HCT116 (cell line): ENCODE data around the gene MTF2. TPM values are rescaled to one million over a fixed set of nuclear protein-coding genes. Genes with fewer than 3 reads are reported as not detected.

ENCODE experiments used
- ATAC-seq: fragments of 200-7000 bp; cut with Tn5 transposase; 2 replicates; pipeline ENCODE4 v1.9.1; 2020; ENCODE audit warnings: mild to moderate bottlenecking, moderate library complexity
- BruUV-seq: library from RNA; stranded (reverse); fragments of 400-500 nt; replicated peaks from 2 replicates; lab custom pipeline; 2021; lab: Mats Ljungman, UMichigan
- CTCF ChIA-PET: fragments of 300-600 bp; sonication (Branson Sonifier 250); formaldehyde crosslinking; loops from one replicate; lab custom pipeline; 2021; ENCODE audit warnings: antibody characterized with exemption; lab: Charles Lee
- POLR2A ChIA-PET: fragments of 300-600, 350-600 bp; sonication (Branson Sonifier 250); formaldehyde crosslinking; loops from one replicate; lab custom pipeline; 2021; ENCODE audit warnings: antibody characterized with exemption; lab: Charles Lee
- RAD21 ChIA-PET, 2 experiments: fragments of 300-600 bp; sonication (Branson Sonifier 250); formaldehyde crosslinking; loops; one replicate each; lab custom pipeline; 2023; ENCODE audit warnings: low total read pairs in 2 of 2; ENCODE audit not compliant: uncharacterized antibody in 2 of 2, unreplicated experiment in 2 of 2, low non-redundant PET in 1 of 2; lab: Charles Lee
- DNase-seq: peaks from one replicate; pipeline ENCODE4 v3.0.0-alpha.2; 2010; ENCODE audit warnings: low read depth, low spot score
- H2AFZ ChIP-seq: fragments of 200-600 bp; shearing (Covaris generic), sonication (generic); 2 replicates; pipeline ENCODE4 v1.6.1; 2017; ENCODE audit warnings: low read depth, mixed run types, mixed read lengths, antibody characterized with exemption, low read length; ENCODE audit not compliant: poor library complexity, severe bottlenecking
- H3K27ac ChIP-seq: 2 replicates; pipeline ENCODE4 v1.5.1; 2012; ENCODE audit warnings: low read depth, low read length
- H3K27me3 ChIP-seq: fragments of 200-600 bp; sonication (generic); 2 replicates; pipeline ENCODE4 v1.6.1; 2016; ENCODE audit warnings: mixed run types, low read length, mixed read lengths; ENCODE audit not compliant: insufficient read depth
- H3K36me3 ChIP-seq, 2 experiments: fragments of 200-500 bp in 1 of 2; fragments of 200-600 bp in 1 of 2; sonication (Bioruptor generic) in 1 of 2; sonication (generic) in 1 of 2; 2 replicates each; pipeline versions ENCODE4 v1.5.1 to v1.6.1; 2014 to 2016; ENCODE audit warnings: low read length in 2 of 2, inconsistent platforms in 1 of 2, mixed read lengths in 1 of 2, mixed run types in 1 of 2; ENCODE audit not compliant: insufficient read depth in 2 of 2, control insufficient read depth in 1 of 2
- H3K4me1 ChIP-seq, 2 experiments: fragments of 200-600 bp in 1 of 2; sonication (generic) in 1 of 2; 2 replicates each; pipeline versions ENCODE4 v1.5.1 to v1.6.1; 2012 to 2017; ENCODE audit warnings: low read length in 2 of 2, inconsistent platforms in 1 of 2, mild to moderate bottlenecking in 1 of 2, mixed read lengths in 1 of 2, mixed run types in 1 of 2, moderate library complexity in 1 of 2; ENCODE audit not compliant: insufficient read depth in 2 of 2, control insufficient read depth in 1 of 2
- H3K4me2 ChIP-seq: fragments of 200-600 bp; sonication (generic); 2 replicates; pipeline ENCODE4 v1.6.1; 2017; ENCODE audit warnings: mixed run types, low read length, mixed read lengths
- H3K4me3 ChIP-seq, 2 experiments: fragments of 200-600 bp in 1 of 2; sonication (generic) in 1 of 2; replicated peaks in 1 of 2; 2 replicates each; pipeline ENCODE4 v1.5.1; 2011 to 2016; ENCODE audit warnings: low read length in 2 of 2, control low read depth in 1 of 2, low read depth in 1 of 2, mild to moderate bottlenecking in 1 of 2, mixed read lengths in 1 of 2, mixed run types in 1 of 2
- H3K79me2 ChIP-seq: fragments of 200-600 bp; sonication (generic); 2 replicates; pipeline ENCODE4 v1.6.1; 2017; ENCODE audit warnings: mild to moderate bottlenecking, mixed run types, low read length, moderate library complexity, mixed read lengths; ENCODE audit not compliant: insufficient read depth
- H3K9ac ChIP-seq: fragments of 200-600 bp; sonication (generic); 2 replicates; pipeline ENCODE4 v1.6.1; 2016; ENCODE audit warnings: low read length, mixed read lengths
- H3K9me2 ChIP-seq: fragments of 200-600 bp; sonication (generic), shearing (Covaris generic); 2 replicates; pipeline ENCODE4 v1.6.1; 2017; ENCODE audit warnings: mixed run types, mild to moderate bottlenecking, moderate library complexity; ENCODE audit not compliant: insufficient read depth
- H3K9me3 ChIP-seq, 2 experiments: fragments of 200-500 bp in 1 of 2; fragments of 200-600 bp in 1 of 2; sonication (Bioruptor generic) in 1 of 2; sonication (generic) in 1 of 2; 2 replicates each; pipeline ENCODE4 v1.6.1; 2014 to 2017; ENCODE audit warnings: low read length in 2 of 2, mixed read lengths in 2 of 2, inconsistent platforms in 1 of 2, low read depth in 1 of 2, mild to moderate bottlenecking in 1 of 2, mixed run types in 1 of 2, moderate library complexity in 1 of 2; ENCODE audit not compliant: control insufficient read depth in 1 of 2, insufficient read depth in 1 of 2
- H4K20me1 ChIP-seq: fragments of 200-600 bp; sonication (generic), shearing (Covaris generic); 2 replicates; pipeline ENCODE4 v1.6.1; 2017; ENCODE audit warnings: mixed run types, mild to moderate bottlenecking, moderate library complexity; ENCODE audit not compliant: insufficient read depth
- ATF3 ChIP-seq: IDR thresholded peaks from 2 replicates; pipeline ENCODE4 v1.6.1; 2012
- CTCF ChIP-seq, 3 experiments: fragments of 200-600 bp in 1 of 3; sonication (generic) in 1 of 3; IDR thresholded peaks in 2 of 3; conservative IDR thresholded peaks in 1 of 3; 2 replicates each; pipeline ENCODE4 v1.5.1; 2012 to 2017; ENCODE audit warnings: low read depth in 2 of 3, low read length in 2 of 3, antibody characterized with exemption in 1 of 3, borderline replicate concordance in 1 of 3, control low read depth in 1 of 3, mild to moderate bottlenecking in 1 of 3, mixed read lengths in 1 of 3, mixed run types in 1 of 3, moderate library complexity in 1 of 3; ENCODE audit not compliant: insufficient read depth in 1 of 3
- EZH2 ChIP-seq: fragments of 200-600 bp; sonication (generic); IDR thresholded peaks from 2 replicates; pipeline ENCODE4 v1.6.1; 2017; ENCODE audit warnings: antibody characterized with exemption, mixed run types
- FOSL1 ChIP-seq: IDR thresholded peaks from 2 replicates; pipeline ENCODE4 v1.6.1; 2012; ENCODE audit warnings: low read depth
- MAX ChIP-seq: IDR thresholded peaks from 2 replicates; pipeline ENCODE4 v1.6.1; 2012
- POLR2A ChIP-seq: IDR thresholded peaks from 2 replicates; pipeline ENCODE4 v1.7.0; 2011; ENCODE audit warnings: borderline replicate concordance; ENCODE audit not compliant: insufficient read depth, insufficient read length; ENCODE audit errors: extremely low read depth
- SIN3A ChIP-seq: IDR thresholded peaks from 2 replicates; pipeline ENCODE4 v1.6.1; 2012; ENCODE audit warnings: low read depth
- SRF ChIP-seq: IDR thresholded peaks from 2 replicates; pipeline ENCODE4 v1.6.1; 2012; ENCODE audit warnings: low read depth
- YY1 ChIP-seq: IDR thresholded peaks from 2 replicates; pipeline ENCODE4 v1.6.1; 2011; ENCODE audit warnings: low read length, low read depth, moderate library complexity, mild to moderate bottlenecking; ENCODE audit not compliant: insufficient replicate concordance; ENCODE audit errors: extremely low read depth
- ZFX ChIP-seq: fragments of 450-650 bp; IDR thresholded peaks from 2 replicates; pipeline ENCODE4 v1.6.1; 2017
- intact Hi-C: fragments of 100-400 bp; cut with micrococcal nuclease; formaldehyde crosslinking; loops from 2 replicates; pipeline ENCODE4 v1.10.0; 2022
- total RNA-seq: library from RNA; stranded (reverse); gene quantifications from one replicate; pipeline ENCODE4 v1.2.1, GENCODE V29; 2021; ENCODE audit not compliant: unreplicated experiment
- TF ChIP-seq, protein P1 (sequence below): IDR thresholded peaks from 2 replicates; pipeline ENCODE4 v1.6.1; 2011; ENCODE audit warnings: mild to moderate bottlenecking, low read length, moderate library complexity; ENCODE audit not compliant: insufficient replicate concordance; ENCODE audit errors: extremely low read depth

MTF2 gene
- total RNA-seq, 1 experiment from 2014 or later = 45.5 TPM

DNA sequence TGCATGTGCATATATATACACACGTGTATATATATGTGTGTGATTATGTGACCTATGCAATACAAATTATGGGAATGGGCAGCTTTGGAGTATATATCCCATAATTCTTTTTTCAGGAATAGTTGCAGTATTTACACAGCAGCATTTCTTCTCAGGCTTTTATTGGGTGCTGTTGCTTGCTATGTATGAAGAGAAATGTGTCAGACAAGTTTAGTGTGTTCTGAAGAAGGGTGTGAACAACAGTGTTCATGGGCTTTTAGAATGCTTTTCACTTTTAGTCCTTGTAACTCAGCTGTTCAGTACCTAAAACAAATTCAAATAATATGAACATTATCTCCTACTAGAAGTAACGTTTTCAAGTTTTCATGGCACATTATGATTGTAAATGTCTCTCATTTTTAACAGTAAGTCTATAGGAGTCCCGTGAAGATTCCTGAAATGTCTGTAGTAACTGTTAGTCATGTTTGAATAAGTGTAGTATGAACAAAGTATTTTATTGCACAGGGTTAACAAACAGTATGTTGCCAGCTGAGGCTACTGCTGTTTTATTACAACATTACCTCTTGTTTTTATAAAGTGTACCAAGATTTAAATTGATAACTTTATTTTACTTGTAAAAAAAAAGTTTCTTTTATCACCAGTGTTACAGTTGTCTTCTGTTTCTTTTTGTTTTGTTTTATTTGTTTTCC lies 58.7 kb downstream of the MTF2 start:
- no peak for ATAC-seq
- Histone ChIP-seq H3K4me2 (no peak overlapping the region), H3K9me2 (no peaks in the 10 kb centered on the region), H2AFZ (no peak overlapping the region), H4K20me1 (no peaks in the 10 kb centered on the region), H3K36me3 (peaks cover 21 to 28% of the 10 kb centered on the region in 2 experiments; a peak in 3 of 4 replicates), H3K27ac (no peak overlapping the region), H3K9me3 (no peaks in the 10 kb centered on the region), H3K4me3 (no peak overlapping the region), H3K27me3 (no peaks in the 10 kb centered on the region), H3K4me1 (no peaks in the 10 kb centered on the region), H3K79me2 (0 out of 2 replicates have a peak, but pooled peaks cover 6% of the 10 kb centered on the region), H3K9ac (no peak overlapping the region)
- CTCF ChIA-PET = no interaction called here
- POLR2A ChIA-PET = no interaction called here
- no peak for DNase-seq
- TF ChIP-seq CTCF (IDR thresholded peaks at IDR 0.05 in 2 of 3, conservative IDR thresholded peaks at IDR 0.05 in 1 of 3; ENCODE audit: borderline replicate concordance in 1 of 3, insufficient read depth in 1 of 3, low read depth in 2 of 3, low read length in 2 of 3) (no peak), POLR2A (no peak), YY1 (no peak), FOSL1 (no peak), SRF (no peak), EZH2 (no peak), ZFX (no peak), SIN3A (no peak), ATF3 (no peak), MAX (no peak)
- TF ChIP-seq, protein P1, sequence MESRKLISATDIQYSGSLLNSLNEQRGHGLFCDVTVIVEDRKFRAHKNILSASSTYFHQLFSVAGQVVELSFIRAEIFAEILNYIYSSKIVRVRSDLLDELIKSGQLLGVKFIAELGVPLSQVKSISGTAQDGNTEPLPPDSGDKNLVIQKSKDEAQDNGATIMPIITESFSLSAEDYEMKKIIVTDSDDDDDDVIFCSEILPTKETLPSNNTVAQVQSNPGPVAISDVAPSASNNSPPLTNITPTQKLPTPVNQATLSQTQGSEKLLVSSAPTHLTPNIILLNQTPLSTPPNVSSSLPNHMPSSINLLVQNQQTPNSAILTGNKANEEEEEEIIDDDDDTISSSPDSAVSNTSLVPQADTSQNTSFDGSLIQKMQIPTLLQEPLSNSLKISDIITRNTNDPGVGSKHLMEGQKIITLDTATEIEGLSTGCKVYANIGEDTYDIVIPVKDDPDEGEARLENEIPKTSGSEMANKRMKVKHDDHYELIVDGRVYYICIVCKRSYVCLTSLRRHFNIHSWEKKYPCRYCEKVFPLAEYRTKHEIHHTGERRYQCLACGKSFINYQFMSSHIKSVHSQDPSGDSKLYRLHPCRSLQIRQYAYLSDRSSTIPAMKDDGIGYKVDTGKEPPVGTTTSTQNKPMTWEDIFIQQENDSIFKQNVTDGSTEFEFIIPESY = no peak
- RAD21 ChIA-PET = no interaction called here
- intact Hi-C loops = no loop called here
- BruUV-seq = no TSS peak
